ENCODE results near the gene EIF4E3. TPM values are rescaled to one million over a fixed set of nuclear protein-coding genes. Genes with fewer than 3 reads are reported as not detected.

Gene EIF4E3
- polyA plus RNA-seq, 3 donors, result 35.6 to 111 (median 58.6) TPM

DNA sequence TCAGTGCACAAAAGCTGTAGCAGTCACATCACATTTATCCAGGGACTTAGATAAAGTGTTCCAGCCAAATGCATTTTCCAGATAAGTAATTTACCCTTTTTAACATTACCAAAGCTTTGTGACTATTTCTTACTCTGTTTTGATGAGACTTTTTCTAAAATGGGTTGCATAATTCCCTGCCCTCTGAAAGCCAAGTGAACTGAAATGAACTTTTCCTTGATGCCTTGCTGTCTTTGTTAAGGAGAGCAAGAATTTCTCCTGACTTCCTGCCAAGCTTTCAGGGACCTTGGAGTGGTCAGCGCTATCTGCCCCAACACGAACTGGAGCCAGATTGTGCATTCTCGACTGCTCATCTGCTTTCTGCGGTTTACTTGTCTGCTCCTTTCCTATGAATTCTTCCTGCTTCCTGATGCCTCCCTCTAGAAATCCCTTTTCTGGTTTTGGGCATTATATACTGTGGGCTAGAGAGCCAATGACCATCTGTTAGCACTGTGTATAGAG lies 34.8 kb downstream of the EIF4E3 start:
- peak overlapping the region in 1 of 2 donors; percentile 18 for H3K27ac ChIP-seq (ENCODE audit: low read depth in 1 of 2, low read length in 2 of 2)
- H3K27ac Mint-ChIP-seq, result no peak overlapping the region

DNA sequence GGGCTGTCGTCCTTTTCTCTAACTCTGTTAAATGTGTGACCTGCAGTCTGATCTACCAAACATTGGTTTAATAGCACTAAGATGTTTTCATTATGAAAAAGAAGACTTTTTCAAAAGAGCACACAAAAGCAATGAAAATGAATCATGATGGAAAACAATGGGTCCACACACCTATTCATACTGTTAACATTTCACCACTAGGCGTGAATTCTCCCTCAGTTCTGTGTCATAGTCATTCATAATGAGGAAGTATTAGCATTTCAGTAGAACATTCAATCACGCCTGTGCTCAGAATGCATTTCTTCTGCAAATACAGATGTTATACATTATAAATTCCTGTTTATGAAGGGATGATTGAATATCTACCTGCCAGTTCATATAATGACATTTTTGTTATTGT lies 35.9 kb downstream of the EIF4E3 start:
- Histone ChIP-seq H3K27me3 (ENCODE audit: control insufficient read depth in 2 of 2, insufficient read depth in 2 of 2, low read length in 2 of 2) (no peaks in the 10 kb centered on the region), H3K79me2 (ENCODE audit: insufficient read depth, low read length) (no peaks in the 10 kb centered on the region), H3K36me3 (replicated peaks in 1 of 2; ENCODE audit: control insufficient read depth in 1 of 2, insufficient read depth in 2 of 2, low read length in 2 of 2) (peaks cover 38 to 100% of the 10 kb centered on the region in 2 donors), H3K9me3 (replicated peaks in 1 of 2; ENCODE audit: control insufficient read depth in 1 of 2, insufficient read depth in 1 of 2, low read length in 2 of 2) (no peaks in the 10 kb centered on the region), H3K27ac (ENCODE audit: low read depth in 1 of 2, low read length in 2 of 2) (no peak overlapping the region), H3K4me2 (replicated peaks; ENCODE audit: extremely low read depth, low read length, poor library complexity, severe bottlenecking) (no peak overlapping the region), H3K4me3 (replicated peaks in 1 of 3; ENCODE audit: low read depth in 2 of 3, low read length in 3 of 3) (no peak overlapping the region), H4K20me1 (ENCODE audit: insufficient read depth, low read length) (peaks cover 87% of the 10 kb centered on the region), H2AFZ (ENCODE audit: insufficient read depth, low read depth, low read length, poor library complexity, severe bottlenecking) (no peak overlapping the region), H3K9ac (ENCODE audit: insufficient read depth, low read length, poor library complexity, severe bottlenecking) (no peak overlapping the region), H3K4me1 (ENCODE audit: control insufficient read depth in 1 of 2, insufficient read depth in 2 of 2, low read length in 2 of 2) (no peaks in the 10 kb centered on the region)
- DNase-seq, result peak in 1 of 3 donors; percentile 20
- Mint-ChIP-seq H3K4me3 (no peak overlapping the region), H3K9me3 (no peaks in the 10 kb centered on the region), H3K4me1 (no peaks in the 10 kb centered on the region), H3K36me3 (peaks cover 75 to 93% of the 10 kb centered on the region in 2 donors), H3K27ac (no peak overlapping the region), H3K27me3 (ENCODE audit: low read depth in 3 of 3) (no peaks in the 10 kb centered on the region)
- intact Hi-C loops (cut with micrococcal nuclease), result no loop called here
- WGBS (ENCODE audit: insufficient coverage), result no CpG with 5 or more reads among the region's 3 CpGs
- TF ChIP-seq, protein P1, sequence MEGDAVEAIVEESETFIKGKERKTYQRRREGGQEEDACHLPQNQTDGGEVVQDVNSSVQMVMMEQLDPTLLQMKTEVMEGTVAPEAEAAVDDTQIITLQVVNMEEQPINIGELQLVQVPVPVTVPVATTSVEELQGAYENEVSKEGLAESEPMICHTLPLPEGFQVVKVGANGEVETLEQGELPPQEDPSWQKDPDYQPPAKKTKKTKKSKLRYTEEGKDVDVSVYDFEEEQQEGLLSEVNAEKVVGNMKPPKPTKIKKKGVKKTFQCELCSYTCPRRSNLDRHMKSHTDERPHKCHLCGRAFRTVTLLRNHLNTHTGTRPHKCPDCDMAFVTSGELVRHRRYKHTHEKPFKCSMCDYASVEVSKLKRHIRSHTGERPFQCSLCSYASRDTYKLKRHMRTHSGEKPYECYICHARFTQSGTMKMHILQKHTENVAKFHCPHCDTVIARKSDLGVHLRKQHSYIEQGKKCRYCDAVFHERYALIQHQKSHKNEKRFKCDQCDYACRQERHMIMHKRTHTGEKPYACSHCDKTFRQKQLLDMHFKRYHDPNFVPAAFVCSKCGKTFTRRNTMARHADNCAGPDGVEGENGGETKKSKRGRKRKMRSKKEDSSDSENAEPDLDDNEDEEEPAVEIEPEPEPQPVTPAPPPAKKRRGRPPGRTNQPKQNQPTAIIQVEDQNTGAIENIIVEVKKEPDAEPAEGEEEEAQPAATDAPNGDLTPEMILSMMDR (IDR thresholded peaks at IDR 0.05), result peak; percentile 12

More for the DNA sequence above, 34.8 kb downstream of the EIF4E3 start:
- H3K4me2 ChIP-seq (replicated peaks; ENCODE audit: extremely low read depth, low read length, poor library complexity, severe bottlenecking), result no peak overlapping the region
- DNase-seq, result no peak
- 100% methylated on average over 1 of the region's 4 CpGs for WGBS (ENCODE audit: insufficient coverage)
- Mint-ChIP-seq H3K36me3 (peaks cover 71 to 92% of the 10 kb centered on the region in 2 donors), H3K9me3 (no peaks in the 10 kb centered on the region), H3K27me3 (ENCODE audit: low read depth in 3 of 3) (no peaks in the 10 kb centered on the region), H3K4me1 (no peaks in the 10 kb centered on the region), H3K4me3 (no peak overlapping the region)
- no peak overlapping the region for H3K9ac ChIP-seq (ENCODE audit: insufficient read depth, low read length, poor library complexity, severe bottlenecking)
- H3K9me3 ChIP-seq (replicated peaks in 1 of 2; ENCODE audit: control insufficient read depth in 1 of 2, insufficient read depth in 1 of 2, low read length in 2 of 2), result no peaks in the 10 kb centered on the region
- peaks cover 32 to 100% of the 10 kb centered on the region in 2 donors for H3K36me3 ChIP-seq (replicated peaks in 1 of 2; ENCODE audit: control insufficient read depth in 1 of 2, insufficient read depth in 2 of 2, low read length in 2 of 2)
- TF ChIP-seq, protein P1 (IDR thresholded peaks at IDR 0.05), result no peak
- H2AFZ ChIP-seq (ENCODE audit: insufficient read depth, low read depth, low read length, poor library complexity, severe bottlenecking), result no peak overlapping the region
- no peaks in the 10 kb centered on the region for H3K27me3 ChIP-seq (ENCODE audit: control insufficient read depth in 2 of 2, insufficient read depth in 2 of 2, low read length in 2 of 2)
- H4K20me1 ChIP-seq (ENCODE audit: insufficient read depth, low read length), result peaks cover 95% of the 10 kb centered on the region
- no peaks in the 10 kb centered on the region for H3K4me1 ChIP-seq (ENCODE audit: control insufficient read depth in 1 of 2, insufficient read depth in 2 of 2, low read length in 2 of 2)
- no peak overlapping the region for H3K4me3 ChIP-seq (replicated peaks in 1 of 3; ENCODE audit: low read depth in 2 of 3, low read length in 3 of 3)
- intact Hi-C loops (cut with micrococcal nuclease), result no loop called here
- H3K79me2 ChIP-seq (ENCODE audit: insufficient read depth, low read length), result peaks cover 3% of the 10 kb centered on the region
